ENCODE measurements around the gene MACROD2. TPM values are rescaled to one million over a fixed set of nuclear protein-coding genes. Genes with fewer than 3 reads are reported as not detected.

Gene MACROD2
- total and polyA plus RNA-seq, 9 donors, result 3.7 to 25.5 (median 7.8) TPM

- Histone ChIP-seq H3K9me3 (no peaks in the 10 kb centered on the region), H3K27me3 (no peaks in the 10 kb centered on the region), H3K36me3 (no peaks in the 10 kb centered on the region), H3K4me1 (ENCODE audit: insufficient read depth) (no peaks in the 10 kb centered on the region), H3K4me3 (no peak overlapping the region), H3K27ac (no peak overlapping the region)
- TF ChIP-seq EP300 (IDR thresholded peaks at IDR 0.05), result no peak
- TF ChIP-seq, protein P1, sequence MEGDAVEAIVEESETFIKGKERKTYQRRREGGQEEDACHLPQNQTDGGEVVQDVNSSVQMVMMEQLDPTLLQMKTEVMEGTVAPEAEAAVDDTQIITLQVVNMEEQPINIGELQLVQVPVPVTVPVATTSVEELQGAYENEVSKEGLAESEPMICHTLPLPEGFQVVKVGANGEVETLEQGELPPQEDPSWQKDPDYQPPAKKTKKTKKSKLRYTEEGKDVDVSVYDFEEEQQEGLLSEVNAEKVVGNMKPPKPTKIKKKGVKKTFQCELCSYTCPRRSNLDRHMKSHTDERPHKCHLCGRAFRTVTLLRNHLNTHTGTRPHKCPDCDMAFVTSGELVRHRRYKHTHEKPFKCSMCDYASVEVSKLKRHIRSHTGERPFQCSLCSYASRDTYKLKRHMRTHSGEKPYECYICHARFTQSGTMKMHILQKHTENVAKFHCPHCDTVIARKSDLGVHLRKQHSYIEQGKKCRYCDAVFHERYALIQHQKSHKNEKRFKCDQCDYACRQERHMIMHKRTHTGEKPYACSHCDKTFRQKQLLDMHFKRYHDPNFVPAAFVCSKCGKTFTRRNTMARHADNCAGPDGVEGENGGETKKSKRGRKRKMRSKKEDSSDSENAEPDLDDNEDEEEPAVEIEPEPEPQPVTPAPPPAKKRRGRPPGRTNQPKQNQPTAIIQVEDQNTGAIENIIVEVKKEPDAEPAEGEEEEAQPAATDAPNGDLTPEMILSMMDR (IDR thresholded peaks at IDR 0.05), result no peak
- DNase-seq, result no peak
- intact Hi-C loops (cut with DNase I), result no loop called here
- 71 to 78% (median 75%) methylated on average over 3 of the region's 3 CpGs for WGBS, 3 donors
These were observed 481.8 kb downstream of the MACROD2 start for GRCh38 chr20:14477125-14477524.

- no peaks in the 10 kb centered on the region for H3K4me1 ChIP-seq (ENCODE audit: insufficient read depth)
- no peaks in the 10 kb centered on the region for H3K36me3 ChIP-seq
- no peaks in the 10 kb centered on the region for H3K27me3 ChIP-seq
- H3K4me3 ChIP-seq, result no peak overlapping the region
- TF ChIP-seq, protein P1 (IDR thresholded peaks at IDR 0.05), result no peak
- no peak for TF ChIP-seq POLR2A (IDR thresholded peaks at IDR 0.05)
- TF ChIP-seq EP300 (IDR thresholded peaks at IDR 0.05), result no peak
- intact Hi-C loops (cut with DNase I), result no loop called here
- no peaks in the 10 kb centered on the region for H3K9me3 ChIP-seq
- no peak for DNase-seq
- no peak overlapping the region for H3K27ac ChIP-seq
These were observed 482.8 kb downstream of the MACROD2 start for GRCh38 chr20:14478126-14478525.

GRCh38 chr20:14481863-14482262, 486.5 kb downstream of the MACROD2 start:
- intact Hi-C loops (cut with DNase I), result no loop called here
- no peak for DNase-seq
- no peaks in the 10 kb centered on the region for H3K9me3 ChIP-seq
- H3K27ac ChIP-seq, result no peak overlapping the region
- H3K4me1 ChIP-seq (ENCODE audit: insufficient read depth), result no peaks in the 10 kb centered on the region
- no peaks in the 10 kb centered on the region for H3K27me3 ChIP-seq
- TF ChIP-seq EP300 (IDR thresholded peaks at IDR 0.05) (no peak), POLR2A (IDR thresholded peaks at IDR 0.05) (no peak)
- TF ChIP-seq, protein P1 (IDR thresholded peaks at IDR 0.05), result no peak
- 86 to 93% (median 87%) methylated on average over 3 of the region's 3 CpGs for whole genome bisulfite sequencing, 3 donors
- no peaks in the 10 kb centered on the region for H3K36me3 ChIP-seq
- H3K4me3 ChIP-seq, result no peak overlapping the region

- H3K27ac ChIP-seq, result no peak overlapping the region
- DNase-seq, result no peak
- intact Hi-C loops (cut with DNase I), result no loop called here
These were observed 492.9 kb downstream of the MACROD2 start for GRCh38 chr20:14488212-14488611.

More at GRCh38 chr20:14488212-14488611, 492.9 kb downstream of the MACROD2 start:
- no peaks in the 10 kb centered on the region for H3K9me3 ChIP-seq
- H3K4me3 ChIP-seq, result no peak overlapping the region
- no peaks in the 10 kb centered on the region for H3K4me1 ChIP-seq (ENCODE audit: insufficient read depth)
- H3K36me3 ChIP-seq, result no peaks in the 10 kb centered on the region
- TF ChIP-seq, protein P1 (IDR thresholded peaks at IDR 0.05), result no peak
- no peak for TF ChIP-seq POLR2A (IDR thresholded peaks at IDR 0.05)
- TF ChIP-seq EP300 (IDR thresholded peaks at IDR 0.05), result no peak
- H3K27me3 ChIP-seq, result no peaks in the 10 kb centered on the region

All from ovary (tissue), 9 donors.